Colonic mucosa (tissue), 4 donors: ENCODE measurements around the gene PECR. TPM values are rescaled to one million over a fixed set of nuclear protein-coding genes. Genes with fewer than 3 reads are reported as not detected.

ENCODE experiments used
- DNase-seq: peaks from one replicate; pipeline ENCODE4 v3.0.0-alpha.2; 2020
- H3K27ac ChIP-seq: fragments of 200-600 bp; one replicate; pipeline ENCODE4 v1.8.0; 2021
- H3K27me3 ChIP-seq: fragments of 200-600 bp; one replicate; pipeline ENCODE4 v1.8.0; 2021
- H3K36me3 ChIP-seq: fragments of 200-600 bp; one replicate; pipeline ENCODE4 v1.8.0; 2021
- H3K4me1 ChIP-seq: fragments of 200-600 bp; one replicate; pipeline ENCODE4 v1.8.0; 2021; ENCODE audit warnings: mild to moderate bottlenecking
- H3K4me3 ChIP-seq: fragments of 200-600 bp; one replicate; pipeline ENCODE4 v1.8.0; 2021
- H3K9ac ChIP-seq, 2 donors: one replicate each; pipeline ENCODE4 v1.7.0; 2013; ENCODE audit warnings: control low read depth in 2 of 2, low read depth in 2 of 2, low read length in 2 of 2
- H3K9me3 ChIP-seq: fragments of 200-600 bp; one replicate; pipeline ENCODE4 v1.8.0; 2021
- CTCF ChIP-seq: fragments of 200-600 bp; IDR thresholded peaks from one replicate; pipeline ENCODE4 v1.8.0; 2022; ENCODE audit warnings: antibody characterized with exemption, mild to moderate bottlenecking
- intact Hi-C: fragments of 100-400 bp; cut with DNase I; formaldehyde crosslinking; loops from one replicate; pipeline ENCODE4 v1.14.1; 2022
- total RNA-seq, 2 donors: library from RNA; stranded (reverse); fragmentation: NEBNext Ultra II Directional in 1 of 2; extraction: Animal tissue kit (Norgen Biotek cat#: 25700) in 1 of 2; gene quantifications; one replicate each; pipeline ENCODE4 v1.2.1, GENCODE V29; 2021
- donor health status: healthy.
- donor health status: DM: no; HTN: no; CAD: no.
- donor health status: DM: no; HTN: no; CAD: no.

PECR gene
- total RNA-seq, 2 donors from 2014 or later = 15.9 to 22.5 TPM

- H3K27me3 ChIP-seq = no peaks in the 10 kb centered on the region
- no peaks in the 10 kb centered on the region for H3K9me3 ChIP-seq
- H3K4me1 ChIP-seq = no peaks in the 10 kb centered on the region
- TF ChIP-seq CTCF = no peak
- H3K4me3 ChIP-seq = no peak overlapping the region
- no peak for DNase-seq
- intact Hi-C loops = no loop called here
- H3K36me3 ChIP-seq = no peaks in the 10 kb centered on the region
- no peak overlapping the region for H3K9ac ChIP-seq
- no peak overlapping the region for H3K27ac ChIP-seq
Measured at GRCh38 chr2:216092646-216093045, 11.0 kb upstream of the PECR start.

- TF ChIP-seq CTCF = no peak
- no peak for DNase-seq
- Histone ChIP-seq H3K36me3 (no peaks in the 10 kb centered on the region), H3K9me3 (no peaks in the 10 kb centered on the region), H3K4me1 (no peaks in the 10 kb centered on the region), H3K4me3 (no peak overlapping the region), H3K9ac (no peak overlapping the region), H3K27me3 (no peaks in the 10 kb centered on the region), H3K27ac (no peak overlapping the region)
- intact Hi-C loops = no loop called here
Measured at GRCh38 chr2:216090369-216090786, 8.8 kb upstream of the PECR start.

- H3K4me3 ChIP-seq = no peak overlapping the region
- no peaks in the 10 kb centered on the region for H3K9me3 ChIP-seq
- no peak for DNase-seq
- no peak for TF ChIP-seq CTCF
- H3K36me3 ChIP-seq = no peaks in the 10 kb centered on the region
- no peaks in the 10 kb centered on the region for H3K4me1 ChIP-seq
- no peak overlapping the region for H3K27ac ChIP-seq
- H3K27me3 ChIP-seq = no peaks in the 10 kb centered on the region
- intact Hi-C loops = no loop called here
- no peak overlapping the region for H3K9ac ChIP-seq
Measured at GRCh38 chr2:216086207-216086893, 4.7 kb upstream of the PECR start.

GRCh38 chr2:216084547-216084946, 2.9 kb upstream of the PECR start:
- H3K4me1 ChIP-seq = peaks cover 3% of the 10 kb centered on the region
- H3K4me3 ChIP-seq = no peak overlapping the region
- H3K9ac ChIP-seq = no peak overlapping the region
- no peak for DNase-seq
- no peaks in the 10 kb centered on the region for H3K9me3 ChIP-seq
- H3K27ac ChIP-seq = no peak overlapping the region
- no peaks in the 10 kb centered on the region for H3K27me3 ChIP-seq
- no peak for TF ChIP-seq CTCF
- H3K36me3 ChIP-seq = no peaks in the 10 kb centered on the region
- intact Hi-C loops = no loop called here

- Histone ChIP-seq H3K9me3 (no peaks in the 10 kb centered on the region), H3K4me1 (peaks cover 3% of the 10 kb centered on the region), H3K36me3 (no peaks in the 10 kb centered on the region), H3K27me3 (no peaks in the 10 kb centered on the region), H3K27ac (no peak overlapping the region), H3K4me3 (no peak overlapping the region), H3K9ac (no peak overlapping the region)
- TF ChIP-seq CTCF = no peak
- intact Hi-C loops = no loop called here
- no peak for DNase-seq
Measured at GRCh38 chr2:216083464-216084281, 2.1 kb upstream of the PECR start.
